Cerebellar cortex (tissue), 1 donor: ENCODE data around the gene GOLGA6D.
"Not testable (repeated sequence)": the region's sequence is repeated elsewhere in the genome, so short reads cannot be mapped to it uniquely, and the experiment has no call there.

Experiments used
- DNase-seq: peaks from one replicate; pipeline ENCODE4 v3.0.0-alpha.2; 2015; ENCODE audit warnings: low spot score

GOLGA6D gene

GRCh38 chr15:75333654-75334419 is 51.2 kb downstream of the GOLGA6D start:
- not testable (repeated sequence) for DNase-seq

GRCh38 chr15:75335313-75335704 is 52.7 kb downstream of the GOLGA6D start:
- no peak for DNase-seq

GRCh38 chr15:75335705-75336355 is 53.2 kb downstream of the GOLGA6D start, which contains the start of gene COMMD4:
COMMD4 (plus strand) TSS chr15:75336063; CDS start chr15:75336090, 27 bp downstream.
- peak; percentile 96 for DNase-seq

GRCh38 chr15:75338661-75339240 is 56.1 kb downstream of the GOLGA6D start:
- DNase-seq = no peak

GRCh38 chr15:75339531-75340240 is 57.1 kb downstream of the GOLGA6D start:
- DNase-seq = no peak

GRCh38 chr15:75342221-75342620 is 59.6 kb downstream of the GOLGA6D start:
- DNase-seq = no peak

- DNase-seq = not testable (repeated sequence)
Observed at GRCh38 chr15:75343953-75344352, 61.3 kb downstream of the GOLGA6D start.
